Thyroid gland (tissue), 4 donors: ENCODE results near the gene TENT5A. TPM values are rescaled to one million over a fixed set of nuclear protein-coding genes. Genes with fewer than 3 reads are reported as not detected.

Source experiments
- DNase-seq, 2 donors: peaks; one replicate each; pipeline ENCODE4 v3.0.0-alpha.2; 2019
- H3K27ac ChIP-seq, 3 donors: fragments of 200-600 bp; sonication (generic); 1 replicate in 2 of 3; 2 replicates in 1 of 3; pipeline ENCODE4 v1.5.1; 2016 to 2019; ENCODE audit warnings: mild to moderate bottlenecking in 1 of 3, moderate library complexity in 1 of 3
- H3K27me3 ChIP-seq: fragments of 200-600 bp; sonication (generic); one replicate; pipeline ENCODE4 v1.5.1; 2019
- H3K36me3 ChIP-seq, 2 donors: fragments of 200-600 bp; sonication (generic); one replicate each; pipeline ENCODE4 v1.5.1; 2016 to 2019
- H3K4me1 ChIP-seq, 2 donors: fragments of 200-600 bp; sonication (generic); one replicate each; pipeline ENCODE4 v1.5.1; 2017 to 2019
- H3K4me3 ChIP-seq, 3 donors: fragments of 200-600 bp; sonication (generic); replicated peaks in 1 of 3; 1 replicate in 2 of 3; 2 replicates in 1 of 3; pipeline ENCODE4 v1.5.1; 2016; ENCODE audit warnings: mild to moderate bottlenecking in 1 of 3
- H3K9me3 ChIP-seq: fragments of 200-600 bp; sonication (generic); one replicate; pipeline ENCODE4 v1.5.1; 2017
- CTCF ChIP-seq, 6 experiments: fragments of 200-600 bp in 3 of 6; fragments of 450-650 bp in 3 of 6; sonication (generic) in 3 of 6; IDR thresholded peaks; one replicate each; pipeline ENCODE4 v1.5.1; 2016 to 2019; ENCODE audit warnings: antibody characterized with exemption in 6 of 6, mild to moderate bottlenecking in 2 of 6, inconsistent platforms in 1 of 6, moderate library complexity in 1 of 6
- POLR2A ChIP-seq, 2 donors: fragments of 450-650 bp; IDR thresholded peaks; one replicate each; pipeline ENCODE4 v1.6.1; 2017; ENCODE audit warnings: antibody characterized with exemption in 2 of 2, mild to moderate bottlenecking in 2 of 2, moderate library complexity in 1 of 2
- WGBS, 2 donors: methylation state at CpG; one replicate each; pipeline ENCODE4 v1.1.5; 2017; 5-methylcytosine and 5-hydroxymethylcytosine counted together
- intact Hi-C: fragments of 100-400 bp; cut with DNase I; formaldehyde crosslinking; loops from one replicate; pipeline ENCODE4 v1.15.1; 2023
- total RNA-seq, 4 donors: library from RNA; depleted of rRNA; stranded (reverse); fragments of >200 nt; gene quantifications; one replicate each; pipeline ENCODE4 v1.2.3, GENCODE V29; 2016

The TENT5A gene
- total RNA-seq, 4 donors from 2014 or later = 18.4 to 40.3 (median 27.7) TPM

GRCh38 chr6:81795890-81796289 is 43.4 kb upstream of the TENT5A start:
- WGBS, 2 donors = 88 to 91% methylated on average over 1 of the region's 1 CpG
- H3K9me3 ChIP-seq = no peaks in the 10 kb centered on the region
- no peak for DNase-seq
- no peaks in the 10 kb centered on the region for H3K36me3 ChIP-seq
- H3K27ac ChIP-seq = no peak overlapping the region
- H3K27me3 ChIP-seq = no peaks in the 10 kb centered on the region
- intact Hi-C loops = no loop called here
- H3K4me3 ChIP-seq = no peak overlapping the region
- TF ChIP-seq POLR2A (IDR thresholded peaks at IDR 0.05) = no peak
- no peak for TF ChIP-seq CTCF (IDR thresholded peaks at IDR 0.05)
- peaks cover 5 to 6% of the 10 kb centered on the region in 2 donors for H3K4me1 ChIP-seq

GRCh38 chr6:81793821-81794475 is 41.5 kb upstream of the TENT5A start:
- H3K4me3 ChIP-seq = no peak overlapping the region
- DNase-seq = no peak
- WGBS, 2 donors = 74 to 80% methylated on average over 4 of the region's 4 CpGs
- H3K4me1 ChIP-seq = no peaks in the 10 kb centered on the region
- H3K9me3 ChIP-seq = no peaks in the 10 kb centered on the region
- H3K27me3 ChIP-seq = no peaks in the 10 kb centered on the region
- no peak for TF ChIP-seq CTCF (IDR thresholded peaks at IDR 0.05)
- TF ChIP-seq POLR2A (IDR thresholded peaks at IDR 0.05) = no peak
- intact Hi-C loops = no loop called here
- no peaks in the 10 kb centered on the region for H3K36me3 ChIP-seq
- no peak overlapping the region for H3K27ac ChIP-seq

- peaks cover 0 to 2% of the 10 kb centered on the region in 2 donors for H3K4me1 ChIP-seq
- DNase-seq = no peak
- TF ChIP-seq CTCF (IDR thresholded peaks at IDR 0.05) = no peak
- no peak for TF ChIP-seq POLR2A (IDR thresholded peaks at IDR 0.05)
- no peak overlapping the region for H3K27ac ChIP-seq
- H3K36me3 ChIP-seq = no peaks in the 10 kb centered on the region
- intact Hi-C loops = no loop called here
- H3K4me3 ChIP-seq = no peak overlapping the region
- 82 to 83% methylated on average over 1 of the region's 1 CpG for WGBS, 2 donors
- no peaks in the 10 kb centered on the region for H3K27me3 ChIP-seq
- H3K9me3 ChIP-seq = no peaks in the 10 kb centered on the region
These were observed 40.3 kb upstream of the TENT5A start for GRCh38 chr6:81792826-81793225.

GRCh38 chr6:81791756-81792155 is 39.3 kb upstream of the TENT5A start:
- TF ChIP-seq POLR2A (IDR thresholded peaks at IDR 0.05) = no peak
- TF ChIP-seq CTCF (IDR thresholded peaks at IDR 0.05) = no peak
- H3K4me1 ChIP-seq = peaks cover 5 to 11% of the 10 kb centered on the region in 2 donors
- H3K4me3 ChIP-seq = no peak overlapping the region
- H3K36me3 ChIP-seq = no peaks in the 10 kb centered on the region
- no peak for DNase-seq
- no peaks in the 10 kb centered on the region for H3K9me3 ChIP-seq
- H3K27me3 ChIP-seq = no peaks in the 10 kb centered on the region
- intact Hi-C loops = no loop called here
- no peak overlapping the region for H3K27ac ChIP-seq
- WGBS, 2 donors = 81 to 83% methylated on average over 2 of the region's 2 CpGs

- Histone ChIP-seq H3K9me3 (no peaks in the 10 kb centered on the region), H3K27me3 (no peaks in the 10 kb centered on the region), H3K27ac (no peak overlapping the region), H3K36me3 (no peaks in the 10 kb centered on the region), H3K4me3 (no peak overlapping the region), H3K4me1 (peaks cover 10 to 11% of the 10 kb centered on the region in 2 donors)
- intact Hi-C loops = no loop called here
- no peak for DNase-seq
- 90 to 92% methylated on average over 2 of the region's 2 CpGs for WGBS, 2 donors
- no peak for TF ChIP-seq CTCF (IDR thresholded peaks at IDR 0.05)
These were observed 37.6 kb upstream of the TENT5A start for GRCh38 chr6:81790034-81790433.
